Ishikawa (cell line): ENCODE measurements around the gene DHRS7B.

Source experiments
- CEBPB ChIP-seq: IDR thresholded peaks from 2 replicates; pipeline ENCODE4 v1.6.1; 2012
- CREB1 ChIP-seq: IDR thresholded peaks from 2 replicates; pipeline ENCODE4 v1.6.1; 2012; ENCODE audit warnings: low read depth
- EGR1 ChIP-seq: IDR thresholded peaks from 2 replicates; pipeline ENCODE4 v1.6.1; 2012
- EP300 ChIP-seq: IDR thresholded peaks from 2 replicates; pipeline ENCODE4 v1.6.1; 2012; ENCODE audit warnings: borderline replicate concordance
- FOXM1 ChIP-seq: IDR thresholded peaks from 2 replicates; pipeline ENCODE4 v1.6.1; 2012; ENCODE audit warnings: low read depth, borderline replicate concordance
- NFIC ChIP-seq: IDR thresholded peaks from 2 replicates; pipeline ENCODE4 v1.6.1; 2012
- RAD21 ChIP-seq: IDR thresholded peaks from 2 replicates; pipeline ENCODE4 v1.6.1; 2012; ENCODE audit warnings: low read depth
- TAF1 ChIP-seq: IDR thresholded peaks from 2 replicates; pipeline ENCODE4 v1.6.1; 2012; ENCODE audit warnings: low read depth, mild to moderate bottlenecking
- TCF12 ChIP-seq: IDR thresholded peaks from 2 replicates; pipeline ENCODE4 v1.6.1; 2012; ENCODE audit warnings: low read depth
- TEAD4 ChIP-seq: IDR thresholded peaks from 2 replicates; pipeline ENCODE4 v1.6.1; 2012
- YY1 ChIP-seq: IDR thresholded peaks from 2 replicates; pipeline ENCODE4 v1.6.1; 2012; ENCODE audit warnings: low read depth
- ZBTB7A ChIP-seq: IDR thresholded peaks from 2 replicates; pipeline ENCODE4 v1.6.1; 2012; ENCODE audit warnings: low read depth
- TF ChIP-seq, protein P1 (sequence below): IDR thresholded peaks from 2 replicates; pipeline ENCODE4 v1.6.1; 2012
- TF ChIP-seq, protein P2 (sequence below): IDR thresholded peaks from 2 replicates; pipeline ENCODE4 v1.6.1; 2012
- TF ChIP-seq, protein P3 (sequence below): IDR thresholded peaks from 2 replicates; pipeline ENCODE4 v1.6.1; 2012; ENCODE audit warnings: low read depth, mild to moderate bottlenecking

DHRS7B gene

DNA sequence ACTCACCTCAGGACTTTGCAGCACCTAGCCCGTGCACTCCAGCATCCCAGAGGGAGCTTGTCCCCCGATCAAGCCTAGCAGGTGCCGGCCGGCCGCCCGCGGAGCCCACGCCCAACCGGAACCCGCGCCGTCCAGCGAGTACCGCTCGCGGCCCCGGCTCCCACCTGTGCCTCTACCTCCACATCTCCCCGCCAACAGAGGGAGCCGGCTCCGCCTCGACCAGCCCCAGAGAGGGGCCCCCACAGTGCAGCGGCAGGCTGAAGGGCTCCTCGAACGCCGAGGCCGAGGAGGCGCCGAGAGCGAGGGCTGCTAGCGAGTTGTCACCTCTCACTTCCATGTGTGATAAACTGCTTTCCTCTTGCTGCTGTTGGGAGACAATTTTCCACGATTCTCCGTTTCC is 41.1 kb upstream of the DHRS7B start:
- TF ChIP-seq TAF1: no peak
- TF ChIP-seq RAD21: no peak
- no peak for TF ChIP-seq EGR1

DNA sequence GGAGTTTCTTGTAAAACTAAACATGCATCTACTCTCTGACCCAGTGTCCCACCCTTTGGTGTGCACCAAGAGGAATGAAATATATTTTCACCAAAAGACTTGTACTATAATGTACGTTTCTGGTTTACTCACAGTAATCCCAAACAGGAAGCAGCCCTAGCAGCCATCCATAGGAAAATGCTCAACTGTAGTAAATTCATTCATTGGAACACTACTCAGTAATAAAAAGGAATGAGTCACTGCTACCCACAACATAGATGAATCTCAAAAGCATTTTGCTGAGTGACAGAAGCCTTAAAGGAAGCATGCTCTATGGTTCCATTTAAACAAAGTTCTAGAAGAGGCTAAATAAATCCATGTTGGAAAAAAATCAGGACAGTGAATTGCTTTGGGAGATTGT is 37.6 kb upstream of the DHRS7B start:
- TF ChIP-seq EGR1 (no peak), YY1 (no peak), EP300 (no peak), CEBPB (no peak), NFIC (no peak), RAD21 (no peak), TAF1 (no peak), TEAD4 (no peak), CREB1 (no peak), TCF12 (no peak), ZBTB7A (no peak), FOXM1 (no peak)
- TF ChIP-seq, protein P1, sequence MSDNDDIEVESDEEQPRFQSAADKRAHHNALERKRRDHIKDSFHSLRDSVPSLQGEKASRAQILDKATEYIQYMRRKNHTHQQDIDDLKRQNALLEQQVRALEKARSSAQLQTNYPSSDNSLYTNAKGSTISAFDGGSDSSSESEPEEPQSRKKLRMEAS: no peak
- TF ChIP-seq, protein P2, sequence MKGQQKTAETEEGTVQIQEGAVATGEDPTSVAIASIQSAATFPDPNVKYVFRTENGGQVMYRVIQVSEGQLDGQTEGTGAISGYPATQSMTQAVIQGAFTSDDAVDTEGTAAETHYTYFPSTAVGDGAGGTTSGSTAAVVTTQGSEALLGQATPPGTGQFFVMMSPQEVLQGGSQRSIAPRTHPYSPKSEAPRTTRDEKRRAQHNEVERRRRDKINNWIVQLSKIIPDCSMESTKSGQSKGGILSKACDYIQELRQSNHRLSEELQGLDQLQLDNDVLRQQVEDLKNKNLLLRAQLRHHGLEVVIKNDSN: no peak
- TF ChIP-seq, protein P3, sequence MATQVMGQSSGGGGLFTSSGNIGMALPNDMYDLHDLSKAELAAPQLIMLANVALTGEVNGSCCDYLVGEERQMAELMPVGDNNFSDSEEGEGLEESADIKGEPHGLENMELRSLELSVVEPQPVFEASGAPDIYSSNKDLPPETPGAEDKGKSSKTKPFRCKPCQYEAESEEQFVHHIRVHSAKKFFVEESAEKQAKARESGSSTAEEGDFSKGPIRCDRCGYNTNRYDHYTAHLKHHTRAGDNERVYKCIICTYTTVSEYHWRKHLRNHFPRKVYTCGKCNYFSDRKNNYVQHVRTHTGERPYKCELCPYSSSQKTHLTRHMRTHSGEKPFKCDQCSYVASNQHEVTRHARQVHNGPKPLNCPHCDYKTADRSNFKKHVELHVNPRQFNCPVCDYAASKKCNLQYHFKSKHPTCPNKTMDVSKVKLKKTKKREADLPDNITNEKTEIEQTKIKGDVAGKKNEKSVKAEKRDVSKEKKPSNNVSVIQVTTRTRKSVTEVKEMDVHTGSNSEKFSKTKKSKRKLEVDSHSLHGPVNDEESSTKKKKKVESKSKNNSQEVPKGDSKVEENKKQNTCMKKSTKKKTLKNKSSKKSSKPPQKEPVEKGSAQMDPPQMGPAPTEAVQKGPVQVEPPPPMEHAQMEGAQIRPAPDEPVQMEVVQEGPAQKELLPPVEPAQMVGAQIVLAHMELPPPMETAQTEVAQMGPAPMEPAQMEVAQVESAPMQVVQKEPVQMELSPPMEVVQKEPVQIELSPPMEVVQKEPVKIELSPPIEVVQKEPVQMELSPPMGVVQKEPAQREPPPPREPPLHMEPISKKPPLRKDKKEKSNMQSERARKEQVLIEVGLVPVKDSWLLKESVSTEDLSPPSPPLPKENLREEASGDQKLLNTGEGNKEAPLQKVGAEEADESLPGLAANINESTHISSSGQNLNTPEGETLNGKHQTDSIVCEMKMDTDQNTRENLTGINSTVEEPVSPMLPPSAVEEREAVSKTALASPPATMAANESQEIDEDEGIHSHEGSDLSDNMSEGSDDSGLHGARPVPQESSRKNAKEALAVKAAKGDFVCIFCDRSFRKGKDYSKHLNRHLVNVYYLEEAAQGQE: no peak

DNA sequence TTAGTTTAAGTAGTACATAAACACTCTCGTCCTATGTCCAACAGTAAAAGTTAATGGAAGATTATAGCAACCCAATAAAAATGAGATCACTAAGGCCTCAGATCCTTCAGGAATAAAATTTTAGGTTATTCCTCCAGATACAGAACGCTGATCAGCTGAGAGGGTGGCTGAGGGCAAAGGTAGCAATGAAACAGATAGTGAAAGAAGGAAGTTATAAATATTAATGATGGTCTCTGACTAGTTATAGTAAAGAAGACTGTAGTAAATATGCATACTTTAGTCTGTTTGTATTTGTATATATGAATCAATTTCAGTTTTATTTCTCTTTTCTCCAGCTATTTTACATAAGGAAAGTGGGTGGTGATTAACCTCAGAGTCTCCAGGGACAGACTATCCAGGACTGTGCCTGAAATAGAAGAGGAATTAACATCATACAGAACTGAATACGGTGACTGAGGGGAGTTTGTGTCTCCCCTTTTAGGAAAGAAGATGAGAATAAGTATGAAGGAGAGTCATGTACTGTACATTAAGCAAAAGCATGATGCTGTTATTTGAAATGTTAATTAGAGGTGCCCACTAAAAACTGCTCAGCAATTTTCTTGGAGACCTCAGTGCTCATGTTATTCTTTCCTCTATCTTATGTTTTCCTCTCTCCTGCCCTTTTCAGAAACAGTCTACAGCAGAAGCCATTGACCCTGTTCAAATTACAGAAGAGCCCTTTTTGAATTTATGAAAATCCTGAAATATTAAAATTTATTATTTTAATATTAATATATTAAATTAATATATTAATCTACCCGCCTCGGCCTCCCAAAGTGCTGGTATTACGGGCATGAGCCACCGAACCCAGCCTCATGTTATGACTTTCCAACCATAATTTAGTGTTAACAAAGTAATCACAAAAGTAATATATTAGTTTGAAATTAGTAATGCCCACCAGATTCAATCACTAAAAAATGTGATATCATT is 36.5 kb upstream of the DHRS7B start:
- TF ChIP-seq EGR1 (no peak), TEAD4 (no peak), TAF1 (no peak), EP300 (no peak)
- TF ChIP-seq, protein P3: no peak
- TF ChIP-seq, protein P1: no peak

DNA sequence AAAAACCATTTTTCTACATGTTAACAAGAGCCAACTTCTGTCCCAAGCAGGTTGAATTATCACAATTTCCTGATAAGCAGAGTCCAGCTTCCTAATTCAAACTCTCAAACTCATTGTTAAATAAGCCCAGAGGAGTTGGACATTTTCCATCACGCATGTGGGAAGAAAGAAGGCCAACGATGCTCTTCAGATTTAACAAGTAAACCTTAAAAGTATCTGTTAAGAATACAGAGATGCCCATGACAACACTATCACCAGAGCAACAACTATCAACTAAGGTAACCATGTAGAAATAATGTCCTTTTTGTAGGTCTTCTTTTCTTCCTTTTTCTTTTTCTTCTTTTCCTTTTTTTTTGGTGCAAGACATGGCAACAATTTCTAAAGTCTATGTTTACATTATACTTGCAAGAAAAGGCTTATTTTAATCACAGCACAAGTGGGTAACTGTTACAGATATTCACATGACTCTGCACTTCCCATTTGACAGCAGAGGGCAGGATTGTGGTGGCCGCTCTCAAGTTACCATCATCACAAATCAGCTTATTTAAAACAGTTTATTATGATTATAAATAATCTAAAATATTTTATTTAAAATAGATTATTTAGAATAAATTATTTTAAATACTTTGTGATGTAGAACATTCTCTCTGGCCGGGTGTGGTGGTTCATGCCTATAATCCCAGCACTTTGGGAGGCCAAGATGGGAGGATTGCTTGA is 35.7 kb upstream of the DHRS7B start:
- TF ChIP-seq YY1: no peak
- TF ChIP-seq, protein P3: no peak
- TF ChIP-seq, protein P2: no peak

DNA sequence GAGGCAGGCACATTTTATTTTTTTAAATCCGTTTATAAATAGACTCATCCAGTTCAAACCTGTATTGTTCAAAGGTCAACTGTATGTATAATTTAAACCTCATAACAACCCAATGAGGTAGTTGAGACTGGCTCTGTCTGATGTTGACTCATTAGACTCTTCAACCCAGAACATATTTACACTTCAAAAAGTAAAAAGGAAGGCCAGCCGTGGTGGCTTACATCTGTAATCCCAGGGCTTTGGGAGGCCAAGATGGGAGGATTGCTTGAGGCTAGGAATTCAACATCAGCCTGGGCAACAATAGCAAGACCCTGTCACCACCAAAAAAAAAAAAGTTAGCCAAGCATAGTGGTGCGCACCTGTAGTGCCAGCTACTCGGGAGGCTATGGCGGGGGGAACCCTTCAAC is 32.5 kb upstream of the DHRS7B start:
- TF ChIP-seq NFIC (no peak), TCF12 (no peak), EP300 (no peak), RAD21 (no peak), CEBPB (no peak), EGR1 (no peak)
